Keratinocyte (primary cell): ENCODE data around the gene TAGLN2. TPM values are rescaled to one million over a fixed set of nuclear protein-coding genes. Genes with fewer than 3 reads are reported as not detected.

Experiments used
- DNase-seq: peaks from one replicate; pipeline ENCODE4 v3.0.0-alpha.2; 2011; ENCODE audit warnings: low read depth, missing footprints, low spot score
- FAIRE-seq: peaks from 2 replicates; lab custom pipeline; 2011; peaks lifted over from hg19 to GRCh38; lab: Jason Lieb, UNC
- H2AFZ ChIP-seq: 2 replicates; pipeline ENCODE4 v1.6.0; 2012; ENCODE audit warnings: low read length, control low read depth, inconsistent platforms; ENCODE audit not compliant: control insufficient read depth
- H3K27ac ChIP-seq: 2 replicates; pipeline ENCODE4 v1.5.1; 2011; ENCODE audit warnings: low read length; ENCODE audit not compliant: control insufficient read depth, insufficient read depth
- H3K27me3 ChIP-seq: 3 replicates; pipeline ENCODE4 v1.6.0; 2011; ENCODE audit warnings: low read length; ENCODE audit not compliant: control insufficient read depth, insufficient read depth; ENCODE audit errors: extremely low read depth
- H3K36me3 ChIP-seq, 2 experiments: 2 replicates in 1 of 2; 3 replicates in 1 of 2; pipeline ENCODE4 v1.5.1; 2011; ENCODE audit warnings: low read length in 2 of 2, mild to moderate bottlenecking in 1 of 2; ENCODE audit not compliant: control insufficient read depth in 2 of 2, insufficient read depth in 2 of 2; ENCODE audit errors: extremely low read depth in 1 of 2
- H3K4me1 ChIP-seq: 3 replicates; pipeline ENCODE4 v1.5.1; 2011; ENCODE audit warnings: low read length; ENCODE audit not compliant: control insufficient read depth, insufficient read depth; ENCODE audit errors: extremely low read depth
- H3K4me2 ChIP-seq: 3 replicates; pipeline ENCODE4 v1.6.0; 2011; ENCODE audit warnings: low read depth, low read length; ENCODE audit not compliant: control insufficient read depth, insufficient read depth; ENCODE audit errors: extremely low read depth
- H3K4me3 ChIP-seq, 3 experiments: fragments of 200-600 bp in 1 of 3; sonication (generic) in 1 of 3; 2 replicates in 2 of 3; 3 replicates in 1 of 3; pipeline ENCODE4 v1.5.1; 2011 to 2016; ENCODE audit warnings: low read length in 3 of 3, mild to moderate bottlenecking in 3 of 3, control low read depth in 2 of 3, inconsistent platforms in 1 of 3, low read depth in 1 of 3, mixed read lengths in 1 of 3, mixed run types in 1 of 3, moderate library complexity in 1 of 3; ENCODE audit not compliant: control insufficient read depth in 2 of 3, insufficient read depth in 2 of 3; ENCODE audit errors: extremely low read depth in 1 of 3
- H3K79me2 ChIP-seq: 2 replicates; pipeline ENCODE4 v1.6.0; 2012; ENCODE audit warnings: low read length; ENCODE audit not compliant: control insufficient read depth, insufficient read depth
- H3K9ac ChIP-seq: 3 replicates; pipeline ENCODE4 v1.6.0; 2011; ENCODE audit warnings: low read length; ENCODE audit not compliant: control insufficient read depth, insufficient read depth; ENCODE audit errors: extremely low read depth
- H3K9me1 ChIP-seq: 3 replicates; pipeline ENCODE4 v1.6.0; 2011; ENCODE audit warnings: low read length; ENCODE audit not compliant: control insufficient read depth, insufficient read depth; ENCODE audit errors: extremely low read depth
- H3K9me3 ChIP-seq: 2 replicates; pipeline ENCODE4 v1.5.1; 2012; ENCODE audit warnings: low read depth, low read length; ENCODE audit not compliant: control insufficient read depth
- H4K20me1 ChIP-seq: 3 replicates; pipeline ENCODE4 v1.6.0; 2011; ENCODE audit warnings: low read length; ENCODE audit not compliant: control insufficient read depth, insufficient read depth; ENCODE audit errors: extremely low read depth
- CTCF ChIP-seq, 3 experiments: IDR thresholded peaks in 1 of 3; conservative IDR thresholded peaks in 1 of 3; optimal IDR thresholded peaks in 1 of 3; 2 replicates in 2 of 3; 3 replicates in 1 of 3; pipeline versions ENCODE3 to v1.5.1; 2011; ENCODE audit warnings: low read length in 3 of 3, mild to moderate bottlenecking in 3 of 3, moderate library complexity in 2 of 3, control low read depth in 1 of 3, inconsistent platforms in 1 of 3; ENCODE audit not compliant: insufficient read depth in 2 of 3; ENCODE audit errors: extremely low read depth in 1 of 3
- EZH2 ChIP-seq: IDR thresholded peaks from one replicate; pipeline ENCODE4 v1.6.1; 2012; ENCODE audit warnings: inconsistent platforms, mild to moderate bottlenecking, low read length, moderate library complexity
- dilution Hi-C: fragments of 300-500 bp; cut with MboI; formaldehyde crosslinking; loops from one replicate; pipeline ENCODE4 v1.7.0; 2020; ENCODE audit warnings: low sequenced_read_pairs; ENCODE audit not compliant: extremely low pct_ligation_motif_present
- polyA plus RNA-seq, 5 experiments: library from polyadenylated mRNA; depleted of rRNA in 3 of 5; stranded (reverse) in 3 of 5; stranded (forward) in 1 of 5; unstranded in 1 of 5; fragments of >200 nt; gene quantifications; 1 replicate in 1 of 5; 2 replicates in 3 of 5; 3 replicates in 1 of 5; pipeline versions ENCODE4 v1.2.1 to v1.2.3, GENCODE V29; 2011 to 2012; ENCODE audit warnings: missing spikeins in 2 of 5, low read depth in 1 of 5, low replicate concordance in 1 of 5

The TAGLN2 gene
- polyA plus RNA-seq, 1 donor (not counting 4 experiments of a cell fraction or from before 2014, with no cell fraction given) = 709 TPM

GRCh38 chr1:159960721-159961381 lies 35.5 kb upstream of the TAGLN2 start:
- H3K9ac ChIP-seq = peak overlapping the region; percentile 79

GRCh38 chr1:159959451-159959850 lies 34.1 kb upstream of the TAGLN2 start:
- Histone ChIP-seq H3K36me3 (peaks cover 2 to 7% of the 10 kb centered on the region in 2 experiments), H2AFZ (peak overlapping the region; percentile 31), H3K9ac (peak overlapping the region; percentile 10), H3K4me1 (peaks cover 48% of the 10 kb centered on the region), H4K20me1 (no peaks in the 10 kb centered on the region), H3K27me3 (no peaks in the 10 kb centered on the region), H3K9me1 (no peaks in the 10 kb centered on the region), H3K27ac (peak overlapping the region; percentile 55), H3K4me2 (peak overlapping the region; percentile 62), H3K4me3 (peak overlapping the region in 1 of 3 experiments; percentile 15), H3K9me3 (no peaks in the 10 kb centered on the region), H3K79me2 (peaks cover 24% of the 10 kb centered on the region)
- DNase-seq (peak; percentile 81), FAIRE-seq (peak; percentile 53)
- dilution Hi-C loops = no loop called here
- TF ChIP-seq CTCF (optimal IDR thresholded peaks at IDR 0.05 in 1 of 3, IDR thresholded peaks at IDR 0.05 in 1 of 3, conservative IDR thresholded peaks at IDR 0.05 in 1 of 3; ENCODE audit: extremely low read depth in 1 of 3, insufficient read depth in 2 of 3, low read length in 3 of 3) = no peak
- no peak for TF ChIP-seq EZH2

More at GRCh38 chr1:159960721-159961381, 35.5 kb upstream of the TAGLN2 start:
- Histone ChIP-seq H3K4me1 (peaks cover 42% of the 10 kb centered on the region), H2AFZ (peak overlapping the region; percentile 30), H3K27ac (peak overlapping the region; percentile 93), H3K79me2 (peaks cover 34% of the 10 kb centered on the region), H4K20me1 (peaks cover 4% of the 10 kb centered on the region), H3K36me3 (peaks cover 5 to 13% of the 10 kb centered on the region in 2 experiments), H3K4me3 (peak overlapping the region; percentile 63 to 95 (median 81)), H3K9me1 (no peaks in the 10 kb centered on the region), H3K27me3 (no peaks in the 10 kb centered on the region), H3K4me2 (peak overlapping the region; percentile 77), H3K9me3 (no peaks in the 10 kb centered on the region)
- TF ChIP-seq EZH2 (no peak), CTCF (optimal IDR thresholded peaks at IDR 0.05 in 1 of 3, IDR thresholded peaks at IDR 0.05 in 1 of 3, conservative IDR thresholded peaks at IDR 0.05 in 1 of 3; ENCODE audit: extremely low read depth in 1 of 3, insufficient read depth in 2 of 3, low read length in 3 of 3) (no peak)
- DNase-seq (peak; percentile 96), FAIRE-seq (peak; percentile 92)
- dilution Hi-C loops = no loop called here
